Coronary artery (tissue), 2 donors: Measurements from ENCODE around the gene LENG8.

Source experiments
- DNase-seq: peaks from one replicate; pipeline ENCODE4 v3.0.0-alpha.2; 2017; ENCODE audit warnings: low spot score
- H3K27ac ChIP-seq, 2 donors: fragments of 200-600 bp; sonication (generic); one replicate each; pipeline ENCODE4 v1.5.1; 2016 to 2019
- H3K4me3 ChIP-seq: fragments of 200-600 bp; sonication (generic); 2 replicates; pipeline ENCODE4 v1.5.1; 2016; ENCODE audit warnings: mild to moderate bottlenecking, moderate library complexity
- TF ChIP-seq, protein P1 (sequence below): fragments of 200-600 bp; sonication (generic); IDR thresholded peaks from one replicate; pipeline ENCODE4 v1.5.1; 2019; ENCODE audit warnings: antibody characterized with exemption

Gene LENG8

DNA sequence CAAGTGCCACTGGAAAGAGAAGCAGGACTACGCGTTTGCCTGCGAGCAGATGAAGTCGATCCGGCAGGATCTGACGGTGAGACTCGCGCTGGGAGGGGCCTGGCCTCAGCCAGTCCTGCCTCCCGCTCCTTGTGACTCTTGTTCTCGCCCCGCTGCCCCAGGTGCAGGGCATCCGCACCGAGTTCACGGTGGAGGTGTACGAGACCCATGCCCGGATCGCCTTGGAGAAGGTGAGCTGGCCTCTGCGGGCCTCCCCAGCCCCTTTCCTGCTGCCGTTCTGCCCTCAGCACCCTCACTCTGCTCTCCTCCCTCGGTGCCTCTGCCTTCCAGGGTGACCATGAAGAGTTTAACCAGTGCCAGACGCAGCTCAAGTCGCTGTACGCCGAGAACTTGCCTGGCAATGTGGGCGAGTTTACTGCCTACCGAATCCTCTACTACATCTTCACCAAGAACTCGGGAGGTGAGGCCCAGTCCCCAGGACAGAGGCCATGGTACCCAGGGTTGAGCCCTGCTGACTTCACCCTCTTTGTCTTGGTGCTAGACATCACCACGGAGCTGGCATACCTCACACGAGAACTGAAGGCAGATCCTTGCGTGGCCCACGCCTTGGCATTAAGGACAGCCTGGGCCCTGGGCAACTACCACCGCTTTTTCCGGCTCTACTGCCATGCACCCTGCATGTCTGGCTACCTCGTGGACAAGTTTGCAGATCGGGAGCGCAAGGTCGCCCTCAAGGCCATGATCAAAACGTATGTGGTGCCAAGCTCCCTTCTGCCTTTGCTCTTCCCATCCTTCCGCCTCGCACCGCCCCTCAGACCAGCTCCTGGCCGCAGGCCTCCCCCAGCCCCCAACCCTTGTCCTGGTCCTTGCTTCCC, 9.0 kb downstream of the LENG8 start:
- TF ChIP-seq, protein P1, sequence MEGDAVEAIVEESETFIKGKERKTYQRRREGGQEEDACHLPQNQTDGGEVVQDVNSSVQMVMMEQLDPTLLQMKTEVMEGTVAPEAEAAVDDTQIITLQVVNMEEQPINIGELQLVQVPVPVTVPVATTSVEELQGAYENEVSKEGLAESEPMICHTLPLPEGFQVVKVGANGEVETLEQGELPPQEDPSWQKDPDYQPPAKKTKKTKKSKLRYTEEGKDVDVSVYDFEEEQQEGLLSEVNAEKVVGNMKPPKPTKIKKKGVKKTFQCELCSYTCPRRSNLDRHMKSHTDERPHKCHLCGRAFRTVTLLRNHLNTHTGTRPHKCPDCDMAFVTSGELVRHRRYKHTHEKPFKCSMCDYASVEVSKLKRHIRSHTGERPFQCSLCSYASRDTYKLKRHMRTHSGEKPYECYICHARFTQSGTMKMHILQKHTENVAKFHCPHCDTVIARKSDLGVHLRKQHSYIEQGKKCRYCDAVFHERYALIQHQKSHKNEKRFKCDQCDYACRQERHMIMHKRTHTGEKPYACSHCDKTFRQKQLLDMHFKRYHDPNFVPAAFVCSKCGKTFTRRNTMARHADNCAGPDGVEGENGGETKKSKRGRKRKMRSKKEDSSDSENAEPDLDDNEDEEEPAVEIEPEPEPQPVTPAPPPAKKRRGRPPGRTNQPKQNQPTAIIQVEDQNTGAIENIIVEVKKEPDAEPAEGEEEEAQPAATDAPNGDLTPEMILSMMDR, result no peak
- Histone ChIP-seq H3K4me3 (no peak overlapping the region), H3K27ac (no peak overlapping the region)
- no peak for DNase-seq

DNA sequence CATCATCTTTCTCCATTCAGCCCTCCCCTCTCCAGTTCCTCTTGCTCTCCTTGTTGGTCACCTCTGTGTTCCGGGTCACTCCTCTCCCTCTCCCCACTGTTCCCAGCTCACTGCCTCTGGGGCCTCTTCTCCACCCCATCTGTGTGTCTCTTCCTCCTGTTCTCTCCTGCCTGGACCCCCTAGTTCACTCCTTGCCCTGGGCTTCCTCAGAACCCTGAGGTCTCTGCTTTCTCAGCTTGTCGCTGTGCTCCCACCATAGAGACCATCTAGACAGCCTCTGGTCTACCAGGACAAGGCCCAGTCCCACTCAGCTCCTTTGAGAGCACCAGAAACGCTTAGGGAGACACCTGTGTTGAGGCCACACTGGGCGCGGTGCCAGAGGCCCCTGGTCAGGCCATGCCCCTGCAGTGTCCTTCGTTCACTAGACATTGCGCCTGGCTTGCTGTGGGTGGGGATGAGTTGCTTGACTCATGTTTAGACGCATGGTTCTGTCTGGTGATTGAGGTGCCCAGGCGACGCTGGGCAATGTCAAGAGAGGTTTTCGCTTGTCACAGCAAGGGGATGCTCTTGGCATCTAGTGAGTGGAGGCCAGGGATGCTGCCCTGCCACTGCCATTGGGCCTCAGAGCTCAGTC, 9.8 kb downstream of the LENG8 start:
- TF ChIP-seq, protein P1, result no peak
- no peak overlapping the region for H3K27ac ChIP-seq
- DNase-seq, result no peak
- no peak overlapping the region for H3K4me3 ChIP-seq

- Histone ChIP-seq H3K4me3 (no peak overlapping the region), H3K27ac (peak overlapping the region in 1 of 2 donors; percentile 44)
- DNase-seq, result peak; percentile 71
- TF ChIP-seq, protein P1, result no peak
These were observed 10.6 kb downstream of the LENG8 start for GRCh38 chr19:54459282-54460229.

DNA sequence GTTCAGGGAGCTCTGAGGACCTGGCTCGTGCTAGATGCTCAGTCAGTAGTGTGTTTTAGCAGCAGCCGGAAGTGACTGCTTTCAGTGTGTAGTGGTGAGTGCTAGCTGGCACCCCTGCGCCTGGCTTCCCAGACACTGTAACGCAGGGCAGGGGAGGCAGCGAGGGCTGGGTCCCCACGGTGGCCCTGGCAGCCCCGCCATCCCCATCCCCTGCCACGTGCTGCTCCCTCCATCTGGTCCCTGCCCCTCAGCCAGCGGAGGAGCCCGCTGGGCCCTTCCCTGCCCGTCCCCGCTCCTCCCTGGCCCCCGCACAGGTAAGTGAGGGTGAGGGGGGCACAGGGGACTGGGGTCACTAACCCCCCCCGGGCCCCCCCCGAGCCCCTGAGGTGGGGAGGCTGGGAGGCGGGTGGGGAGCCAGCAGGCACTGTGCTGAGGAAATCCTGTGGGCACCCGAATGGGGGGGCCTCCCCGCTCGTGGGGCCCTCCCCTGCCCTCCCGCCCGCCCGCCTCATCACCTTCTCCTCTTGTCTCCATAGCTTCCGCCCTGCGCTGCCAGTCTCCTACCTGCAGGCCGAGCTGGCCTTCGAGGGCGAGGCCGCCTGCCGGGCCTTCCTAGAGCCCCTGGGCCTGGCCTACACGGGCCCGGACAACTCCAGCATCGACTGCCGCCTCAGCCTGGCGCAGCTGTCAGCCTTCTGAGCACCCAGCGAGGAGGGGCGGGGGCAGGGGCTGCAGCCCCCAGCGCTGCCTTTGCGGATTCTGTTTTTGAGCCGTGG, 11.4 kb downstream of the LENG8 start:
- TF ChIP-seq, protein P1, result no peak
- DNase-seq, result no peak
- H3K27ac ChIP-seq, result peak overlapping the region in 1 of 2 donors; percentile 44
- H3K4me3 ChIP-seq, result no peak overlapping the region

- TF ChIP-seq, protein P1, result no peak
- H3K27ac ChIP-seq, result peak overlapping the region in 1 of 2 donors; percentile 9
- H3K4me3 ChIP-seq, result no peak overlapping the region
- DNase-seq, result no peak
These were observed 12.2 kb downstream of the LENG8 start for GRCh38 chr19:54461210-54461609.

DNA sequence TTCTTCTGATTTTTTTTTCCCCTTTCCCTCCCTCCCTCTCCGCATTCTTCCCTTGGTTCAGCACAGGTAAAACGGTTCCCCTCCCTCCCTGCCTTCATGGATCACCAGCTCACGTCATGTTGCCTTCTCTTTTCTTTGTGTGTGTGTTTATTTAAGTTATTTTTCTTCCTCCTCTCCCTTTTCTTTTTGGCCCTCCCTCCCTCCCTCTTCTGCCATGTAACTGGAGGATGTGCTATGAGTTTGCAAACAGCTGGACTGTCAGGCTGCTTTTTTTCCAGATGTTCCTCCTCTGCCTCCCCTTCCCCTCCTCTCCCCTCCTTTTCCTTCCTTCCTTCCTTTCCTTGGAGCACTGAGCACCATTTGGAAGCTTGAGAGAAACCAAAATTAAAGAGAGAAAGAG, 12.6 kb downstream of the LENG8 start:
- DNase-seq, result no peak
- Histone ChIP-seq H3K27ac (peak overlapping the region in 1 of 2 donors; percentile 100), H3K4me3 (no peak overlapping the region)
- TF ChIP-seq, protein P1, result no peak
